ENCODE results near the gene AK9.

Gene AK9

GRCh38 chr6:109678240-109678639 is 12.8 kb downstream of the AK9 start:
- Histone ChIP-seq H3K27me3 (no peaks in the 10 kb centered on the region), H3K4me3 (ENCODE audit: low read depth in 1 of 2, low read length in 1 of 2) (no peak overlapping the region), H3K9me3 (no peaks in the 10 kb centered on the region), H3K4me1 (ENCODE audit: control insufficient read depth in 1 of 2, insufficient read depth in 1 of 2, low read depth in 1 of 2, low read length in 1 of 2) (no peaks in the 10 kb centered on the region), H3K36me3 (no peaks in the 10 kb centered on the region), H3K27ac (no peak overlapping the region)
- TF ChIP-seq, protein P1, sequence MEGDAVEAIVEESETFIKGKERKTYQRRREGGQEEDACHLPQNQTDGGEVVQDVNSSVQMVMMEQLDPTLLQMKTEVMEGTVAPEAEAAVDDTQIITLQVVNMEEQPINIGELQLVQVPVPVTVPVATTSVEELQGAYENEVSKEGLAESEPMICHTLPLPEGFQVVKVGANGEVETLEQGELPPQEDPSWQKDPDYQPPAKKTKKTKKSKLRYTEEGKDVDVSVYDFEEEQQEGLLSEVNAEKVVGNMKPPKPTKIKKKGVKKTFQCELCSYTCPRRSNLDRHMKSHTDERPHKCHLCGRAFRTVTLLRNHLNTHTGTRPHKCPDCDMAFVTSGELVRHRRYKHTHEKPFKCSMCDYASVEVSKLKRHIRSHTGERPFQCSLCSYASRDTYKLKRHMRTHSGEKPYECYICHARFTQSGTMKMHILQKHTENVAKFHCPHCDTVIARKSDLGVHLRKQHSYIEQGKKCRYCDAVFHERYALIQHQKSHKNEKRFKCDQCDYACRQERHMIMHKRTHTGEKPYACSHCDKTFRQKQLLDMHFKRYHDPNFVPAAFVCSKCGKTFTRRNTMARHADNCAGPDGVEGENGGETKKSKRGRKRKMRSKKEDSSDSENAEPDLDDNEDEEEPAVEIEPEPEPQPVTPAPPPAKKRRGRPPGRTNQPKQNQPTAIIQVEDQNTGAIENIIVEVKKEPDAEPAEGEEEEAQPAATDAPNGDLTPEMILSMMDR (IDR thresholded peaks at IDR 0.05): no peak

- H3K36me3 ChIP-seq: no peaks in the 10 kb centered on the region
- H3K4me3 ChIP-seq (ENCODE audit: low read depth in 1 of 2, low read length in 1 of 2): no peak overlapping the region
- no peaks in the 10 kb centered on the region for H3K27me3 ChIP-seq
- H3K9me3 ChIP-seq: no peaks in the 10 kb centered on the region
- H3K4me1 ChIP-seq (ENCODE audit: control insufficient read depth in 1 of 2, insufficient read depth in 1 of 2, low read depth in 1 of 2, low read length in 1 of 2): no peaks in the 10 kb centered on the region
- TF ChIP-seq, protein P1 (IDR thresholded peaks at IDR 0.05): no peak
- no peak overlapping the region for H3K27ac ChIP-seq
Measured at GRCh38 chr6:109676724-109677123, 14.3 kb downstream of the AK9 start.

DNA sequence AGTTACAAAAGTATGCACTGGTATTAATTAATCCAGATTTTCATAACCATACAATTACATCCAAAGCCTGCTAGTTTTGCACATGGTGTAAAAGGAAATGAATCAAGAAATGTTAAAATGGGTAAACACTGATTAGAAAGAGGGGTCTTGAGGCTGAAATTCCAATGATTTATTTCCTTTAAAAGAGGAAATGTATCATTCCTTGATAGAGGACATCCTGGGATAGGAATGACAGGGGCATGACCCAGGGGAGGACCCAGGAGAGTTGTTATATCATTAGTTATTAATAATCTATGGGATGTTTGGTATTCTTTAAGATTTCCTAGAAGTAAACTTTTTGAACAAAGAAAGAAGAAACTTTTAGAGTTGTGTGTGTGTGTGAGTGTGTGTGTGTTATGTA is 18.2 kb downstream of the AK9 start:
- no peaks in the 10 kb centered on the region for H3K36me3 ChIP-seq
- H3K27ac ChIP-seq: no peak overlapping the region
- H3K9me3 ChIP-seq: no peaks in the 10 kb centered on the region
- H3K27me3 ChIP-seq: no peaks in the 10 kb centered on the region
- TF ChIP-seq, protein P1 (IDR thresholded peaks at IDR 0.05): no peak
- H3K4me3 ChIP-seq (ENCODE audit: low read depth in 1 of 2, low read length in 1 of 2): no peak overlapping the region
- H3K4me1 ChIP-seq (ENCODE audit: control insufficient read depth in 1 of 2, insufficient read depth in 1 of 2, low read depth in 1 of 2, low read length in 1 of 2): no peaks in the 10 kb centered on the region

- TF ChIP-seq, protein P1 (IDR thresholded peaks at IDR 0.05): no peak
- no peak overlapping the region for H3K4me3 ChIP-seq (ENCODE audit: low read depth in 1 of 2, low read length in 1 of 2)
- no peaks in the 10 kb centered on the region for H3K4me1 ChIP-seq (ENCODE audit: control insufficient read depth in 1 of 2, insufficient read depth in 1 of 2, low read depth in 1 of 2, low read length in 1 of 2)
- no peak overlapping the region for H3K27ac ChIP-seq
- no peaks in the 10 kb centered on the region for H3K36me3 ChIP-seq
- no peaks in the 10 kb centered on the region for H3K27me3 ChIP-seq
- no peaks in the 10 kb centered on the region for H3K9me3 ChIP-seq
Measured at GRCh38 chr6:109672175-109672574, 18.8 kb downstream of the AK9 start.

GRCh38 chr6:109671733-109672132 is 19.3 kb downstream of the AK9 start:
- H3K36me3 ChIP-seq: no peaks in the 10 kb centered on the region
- no peak overlapping the region for H3K27ac ChIP-seq
- H3K4me1 ChIP-seq (ENCODE audit: control insufficient read depth in 1 of 2, insufficient read depth in 1 of 2, low read depth in 1 of 2, low read length in 1 of 2): no peaks in the 10 kb centered on the region
- H3K9me3 ChIP-seq: no peaks in the 10 kb centered on the region
- H3K4me3 ChIP-seq (ENCODE audit: low read depth in 1 of 2, low read length in 1 of 2): no peak overlapping the region
- H3K27me3 ChIP-seq: no peaks in the 10 kb centered on the region
- TF ChIP-seq, protein P1 (IDR thresholded peaks at IDR 0.05): no peak

GRCh38 chr6:109669811-109670210 is 21.2 kb downstream of the AK9 start:
- Histone ChIP-seq H3K4me1 (ENCODE audit: control insufficient read depth in 1 of 2, insufficient read depth in 1 of 2, low read depth in 1 of 2, low read length in 1 of 2) (no peaks in the 10 kb centered on the region), H3K4me3 (ENCODE audit: low read depth in 1 of 2, low read length in 1 of 2) (no peak overlapping the region), H3K9me3 (no peaks in the 10 kb centered on the region), H3K27ac (no peak overlapping the region), H3K36me3 (no peaks in the 10 kb centered on the region), H3K27me3 (no peaks in the 10 kb centered on the region)
- TF ChIP-seq, protein P1 (IDR thresholded peaks at IDR 0.05): no peak

Measured in neutrophil (primary cell).